Smooth muscle cell (in vitro differentiated cells): ENCODE measurements around the gene SIGMAR1. TPM values are rescaled to one million over a fixed set of nuclear protein-coding genes. Genes with fewer than 3 reads are reported as not detected.

ENCODE experiments used
- DNase-seq: peaks from one replicate; lab custom pipeline; 2025; ENCODE audit not compliant: unreplicated experiment; lab: John Stamatoyannopoulos, UW
- H2AFZ ChIP-seq: fragments of 200-600 bp; sonication (generic); 2 replicates; pipeline ENCODE4 v1.6.0; 2016; ENCODE audit warnings: antibody characterized with exemption, low read depth, mild to moderate bottlenecking
- H3F3A ChIP-seq: fragments of 200-600 bp; sonication (generic); 2 replicates; pipeline ENCODE4 v1.6.0; 2017; ENCODE audit warnings: antibody characterized with exemption, low read depth
- H3K27ac ChIP-seq: fragments of 200-600 bp; sonication (generic); 2 replicates; pipeline ENCODE4 v1.5.1; 2016; ENCODE audit warnings: low read depth, mild to moderate bottlenecking
- H3K27me3 ChIP-seq: fragments of 200-600 bp; sonication (generic); 2 replicates; pipeline ENCODE4 v1.6.1; 2016; ENCODE audit warnings: low read depth, mild to moderate bottlenecking
- H3K36me3 ChIP-seq: fragments of 200-600 bp; sonication (generic); 2 replicates; pipeline ENCODE4 v1.5.1; 2016; ENCODE audit warnings: low read depth
- H3K4me1 ChIP-seq: fragments of 200-600 bp; sonication (generic); 2 replicates; pipeline ENCODE4 v1.5.1; 2016; ENCODE audit warnings: low read depth
- H3K4me2 ChIP-seq: fragments of 200-600 bp; sonication (generic); 2 replicates; pipeline ENCODE4 v1.6.0; 2016; ENCODE audit warnings: mild to moderate bottlenecking
- H3K4me3 ChIP-seq: fragments of 200-600 bp; sonication (generic); 2 replicates; pipeline ENCODE4 v1.5.1; 2016; ENCODE audit warnings: mild to moderate bottlenecking
- H3K79me2 ChIP-seq: fragments of 200-600 bp; sonication (generic); 2 replicates; pipeline ENCODE4 v1.6.0; 2016; ENCODE audit warnings: low read depth, mild to moderate bottlenecking
- H3K9ac ChIP-seq: fragments of 200-600 bp; sonication (generic); 2 replicates; pipeline ENCODE4 v1.6.0; 2016; ENCODE audit warnings: low read depth
- H3K9me3 ChIP-seq: fragments of 200-600 bp; sonication (generic); replicated peaks from 2 replicates; pipeline ENCODE4 v1.5.1; 2016; ENCODE audit warnings: low read depth
- H4K20me1 ChIP-seq: fragments of 200-600 bp; sonication (generic); 2 replicates; pipeline ENCODE4 v1.6.0; 2016; ENCODE audit warnings: low read depth
- CTCF ChIP-seq: fragments of 200-600 bp; sonication (generic); IDR thresholded peaks from 2 replicates; pipeline ENCODE4 v1.5.1; 2017; ENCODE audit warnings: borderline replicate concordance, mild to moderate bottlenecking, antibody characterized with exemption; ENCODE audit not compliant: insufficient read depth, poor library complexity, severe bottlenecking
- WGBS: methylation state at CpG from one replicate; pipeline ENCODE4 v1.1.7; 2016; ENCODE audit warnings: low lambda C conversion rate; 5-methylcytosine and 5-hydroxymethylcytosine counted together
- polyA plus RNA-seq: library from polyadenylated mRNA; unstranded; fragments of >200 nt; fragmentation: Nextera tagmentation; extraction: Ambion mirVana; gene quantifications from 2 replicates; pipeline ENCODE4 v1.2.1, GENCODE V29; 2016
- total RNA-seq: library from RNA; depleted of rRNA; stranded (reverse); fragments of >200 nt; gene quantifications from 2 replicates; pipeline ENCODE4 v1.2.3, GENCODE V29; 2014

The SIGMAR1 gene
- total and polyA plus RNA-seq, 2 experiments from 2014 or later: 105 to 192 TPM

GRCh38 chr9:34653151-34654072 is 15.8 kb upstream of the SIGMAR1 start:
- WGBS: 22% methylated on average over 9 of the region's 11 CpGs
- H3K4me1 ChIP-seq: peaks cover 19% of the 10 kb centered on the region
- H3K36me3 ChIP-seq: no peaks in the 10 kb centered on the region
- no peaks in the 10 kb centered on the region for H3K9me3 ChIP-seq
- H3K4me3 ChIP-seq: peak overlapping the region; percentile 48
- TF ChIP-seq CTCF: no peak
- H3K27me3 ChIP-seq: no peaks in the 10 kb centered on the region
- H3K79me2 ChIP-seq: peaks cover 8% of the 10 kb centered on the region
- peak overlapping the region; percentile 76 for H3K9ac ChIP-seq
- peak overlapping the region; percentile 79 for H3K27ac ChIP-seq
- H4K20me1 ChIP-seq: no peaks in the 10 kb centered on the region
- no peak overlapping the region for H2AFZ ChIP-seq
- DNase-seq: no peak
- peak overlapping the region; percentile 86 for H3K4me2 ChIP-seq
- peaks cover 17% of the 10 kb centered on the region for H3F3A ChIP-seq

GRCh38 chr9:34652602-34653000 is 15.0 kb upstream of the SIGMAR1 start:
- Histone ChIP-seq H3F3A (peaks cover 17% of the 10 kb centered on the region), H3K79me2 (peaks cover 16% of the 10 kb centered on the region), H3K36me3 (no peaks in the 10 kb centered on the region), H3K9ac (peak overlapping the region; percentile 76), H3K4me2 (peak overlapping the region; percentile 86), H3K27me3 (no peaks in the 10 kb centered on the region), H4K20me1 (no peaks in the 10 kb centered on the region), H3K4me1 (peaks cover 22% of the 10 kb centered on the region), H2AFZ (no peak overlapping the region), H3K27ac (peak overlapping the region; percentile 79), H3K4me3 (peak overlapping the region; percentile 48), H3K9me3 (no peaks in the 10 kb centered on the region)
- no peak for DNase-seq
- 50% methylated on average over 5 of the region's 5 CpGs for WGBS
- no peak for TF ChIP-seq CTCF

GRCh38 chr9:34651876-34652601 is 14.5 kb upstream of the SIGMAR1 start, which contains the start of gene IL11RA:
IL11RA (plus strand) TSS chr9:34652185; CDS start chr9:34655218, 3,033 bp downstream.
- Histone ChIP-seq H3K4me2 (peak within 1 kb of the TSS; percentile 86), H3K9ac (peak within 1 kb of the TSS; percentile 76), H3K9me3 (no peaks in the 10 kb centered on the region), H2AFZ (peak within 1 kb of the TSS; percentile 71), H3K27me3 (no peaks in the 10 kb centered on the region), H3K79me2 (peaks cover 21% of the 10 kb centered on the region), H3K27ac (peak within 1 kb of the TSS; percentile 79), H3F3A (peaks cover 17% of the 10 kb centered on the region), H4K20me1 (no peaks in the 10 kb centered on the region), H3K4me1 (peaks cover 27% of the 10 kb centered on the region), H3K36me3 (no peaks in the 10 kb centered on the region), H3K4me3 (peak within 1 kb of the TSS; percentile 48)
- WGBS: 3% methylated on average over 24 of the region's 24 CpGs
- peak; percentile 55 for DNase-seq
- no peak for TF ChIP-seq CTCF
